GM13977 (cell line): ENCODE data around the gene PSG7.
"Not testable (repeated sequence)": the region's sequence is repeated elsewhere in the genome, so short reads cannot be mapped to it uniquely, and the experiment has no call there.

Experiments
- DNase-seq: peaks from one replicate; pipeline ENCODE4 v3.0.0; 2012; ENCODE audit warnings: low spot score
- in situ Hi-C: fragments of 300-500 bp; cut with MboI; formaldehyde crosslinking; loops from one replicate; pipeline ENCODE4 v1.12.0; 2022; ENCODE audit warnings: low sequenced_read_pairs, low pct_unique_long_range_greater_than_20kb, mixed read lengths, inconsistent platforms; ENCODE audit not compliant: unreplicated experiment
- TF ChIP-seq, protein P1 (sequence below): IDR thresholded peaks from 2 replicates; pipeline ENCODE4 v1.5.1; 2012; ENCODE audit warnings: mild to moderate bottlenecking, control low read depth; ENCODE audit not compliant: insufficient read depth; ENCODE audit errors: extremely low read depth, missing control alignments

The PSG7 gene

DNA sequence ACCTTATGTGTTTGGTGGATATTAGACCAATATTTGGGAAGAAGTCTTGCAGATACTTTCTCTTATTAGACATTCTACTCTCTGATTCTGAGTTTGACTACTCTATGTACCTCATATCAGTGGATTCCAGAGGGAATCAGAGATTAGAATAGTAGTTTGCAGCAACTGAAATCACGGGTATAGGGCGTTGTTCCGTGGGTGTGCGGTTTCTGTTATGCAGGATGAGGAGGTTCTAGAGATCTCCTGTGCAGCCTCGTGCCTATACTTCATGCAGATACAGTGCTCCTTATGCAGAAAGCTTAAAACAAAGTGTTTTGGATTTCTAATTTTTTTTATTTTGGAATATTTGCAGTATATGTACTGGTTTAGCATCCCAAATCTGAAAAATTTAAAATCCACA lies 25.3 kb downstream of the PSG7 start:
- in situ Hi-C loops, result not testable (repeated sequence)

DNA sequence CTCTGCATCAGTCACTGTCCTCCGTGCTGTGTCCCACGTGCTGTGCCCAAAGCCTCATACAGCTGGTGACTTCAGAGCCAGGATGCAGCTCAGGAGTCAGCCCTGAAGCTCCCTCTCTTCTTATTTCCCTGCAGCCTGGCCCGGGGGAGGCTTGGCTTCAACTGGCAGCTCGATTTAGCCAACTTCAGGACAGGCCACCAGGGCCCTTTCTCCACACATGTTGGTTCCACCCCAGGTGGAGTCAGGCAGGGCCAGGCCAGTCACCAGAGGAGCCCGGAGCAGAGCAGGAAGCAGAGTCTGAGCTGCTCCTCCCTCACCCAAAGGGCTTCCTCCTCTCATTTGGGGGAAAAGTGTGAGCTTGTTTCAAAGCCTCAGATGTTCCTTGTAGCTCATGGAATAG lies 30.8 kb downstream of the PSG7 start:
- in situ Hi-C loops, DNase-seq: not testable (repeated sequence)

More for the DNA sequence above, 25.3 kb downstream of the PSG7 start:
- DNase-seq, result not testable (repeated sequence)

DNA sequence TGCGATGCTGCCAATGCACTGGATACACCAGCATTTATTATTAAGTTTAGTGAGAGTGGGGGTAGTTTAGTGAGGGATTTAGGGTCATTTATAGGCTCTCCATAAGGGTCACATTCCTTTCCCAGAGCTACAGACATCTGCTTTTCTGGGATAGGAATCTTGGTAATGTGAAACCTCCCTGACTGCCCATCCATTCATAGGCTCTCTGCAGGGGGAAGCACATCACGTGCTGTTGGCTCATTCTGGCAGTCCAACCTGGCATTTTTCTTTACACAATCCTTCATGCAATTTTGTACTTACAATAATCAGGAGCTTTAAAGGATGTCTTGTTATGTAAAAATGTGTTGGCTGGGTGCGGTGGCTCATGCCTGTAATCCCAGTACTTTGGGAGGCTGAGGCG lies 36.4 kb downstream of the PSG7 start:
- DNase-seq, in situ Hi-C loops: not testable (repeated sequence)

DNA sequence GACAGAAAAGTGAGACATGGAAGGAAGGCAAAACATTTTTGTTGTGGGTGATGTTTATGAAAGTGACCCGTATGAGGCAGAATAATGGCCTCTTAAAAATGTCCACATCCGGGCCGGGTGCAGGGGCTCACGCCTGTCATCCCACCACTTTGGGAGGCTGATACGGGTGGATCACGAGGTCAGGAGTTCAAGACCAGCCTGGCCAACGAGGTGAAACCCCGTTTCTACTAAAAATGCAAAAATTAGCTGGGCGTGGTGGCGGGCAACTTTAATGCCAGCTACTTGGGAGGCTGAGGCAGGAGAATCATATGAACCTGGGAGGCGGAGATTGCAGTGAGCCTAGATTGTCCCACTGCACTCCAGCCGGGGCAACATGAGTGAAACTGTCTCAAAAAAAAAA lies 37.3 kb downstream of the PSG7 start:
- in situ Hi-C loops, result not testable (repeated sequence)

DNA sequence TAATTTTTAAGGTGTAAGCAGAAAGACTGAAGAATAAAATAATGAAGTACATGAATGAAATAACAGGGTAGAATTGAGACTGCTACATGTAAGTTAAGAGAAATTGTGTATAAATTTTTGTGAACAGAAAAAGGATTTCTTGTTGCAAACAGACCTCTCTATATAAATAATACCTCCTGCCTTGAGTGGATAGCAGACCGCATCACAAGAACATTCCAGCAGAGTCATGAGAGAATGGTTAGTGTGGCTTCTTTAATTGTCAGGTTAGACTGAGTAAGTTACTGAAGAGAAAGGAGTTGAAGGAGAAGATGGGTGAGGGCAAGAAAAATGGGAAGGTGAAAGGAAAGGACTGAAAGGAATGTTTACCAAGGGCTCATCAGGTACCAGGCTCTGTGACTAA lies 37.9 kb downstream of the PSG7 start:
- in situ Hi-C loops, DNase-seq: not testable (repeated sequence)

More for the DNA sequence above, 37.3 kb downstream of the PSG7 start:
- not testable (repeated sequence) for DNase-seq

DNA sequence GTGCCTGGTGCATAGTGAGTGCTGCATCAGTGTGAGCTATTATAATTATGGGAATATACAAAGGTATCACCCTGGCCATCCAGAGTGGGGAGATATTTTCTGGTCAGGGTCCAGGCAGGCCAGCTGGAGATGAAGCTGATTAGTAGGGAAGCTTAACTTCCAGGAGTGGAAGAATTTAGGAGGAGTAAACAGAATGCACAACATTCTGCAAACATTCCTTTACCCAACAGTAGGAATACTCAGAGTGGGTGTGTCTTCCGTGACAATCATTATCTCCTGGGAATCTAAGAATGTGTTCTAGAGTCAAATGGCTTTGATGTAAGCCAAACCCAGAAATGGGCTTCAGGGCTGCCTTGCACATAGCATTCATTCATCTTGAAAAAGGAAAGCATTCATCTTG lies 38.4 kb downstream of the PSG7 start:
- DNase-seq, in situ Hi-C loops: not testable (repeated sequence)

DNA sequence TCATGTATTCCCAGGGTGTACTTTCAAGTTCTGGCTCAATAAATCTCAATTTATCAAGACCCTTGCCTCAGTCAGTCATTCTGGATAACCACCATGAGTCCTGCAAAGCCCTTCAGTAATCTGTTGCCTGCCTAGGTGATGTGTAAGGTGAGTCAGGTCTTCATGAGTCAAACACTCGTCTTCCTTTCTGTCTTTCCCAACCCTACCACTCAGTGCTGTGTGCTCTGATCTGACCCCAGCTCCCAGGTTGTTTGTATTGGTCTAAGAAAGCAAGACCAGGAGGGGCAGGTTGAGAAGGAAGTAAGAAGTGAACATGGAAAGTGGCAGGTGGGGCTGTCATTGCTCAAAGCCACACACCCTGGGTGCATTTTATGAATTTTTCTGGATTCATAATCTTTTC lies 39.3 kb downstream of the PSG7 start:
- not testable (repeated sequence) for DNase-seq

DNA sequence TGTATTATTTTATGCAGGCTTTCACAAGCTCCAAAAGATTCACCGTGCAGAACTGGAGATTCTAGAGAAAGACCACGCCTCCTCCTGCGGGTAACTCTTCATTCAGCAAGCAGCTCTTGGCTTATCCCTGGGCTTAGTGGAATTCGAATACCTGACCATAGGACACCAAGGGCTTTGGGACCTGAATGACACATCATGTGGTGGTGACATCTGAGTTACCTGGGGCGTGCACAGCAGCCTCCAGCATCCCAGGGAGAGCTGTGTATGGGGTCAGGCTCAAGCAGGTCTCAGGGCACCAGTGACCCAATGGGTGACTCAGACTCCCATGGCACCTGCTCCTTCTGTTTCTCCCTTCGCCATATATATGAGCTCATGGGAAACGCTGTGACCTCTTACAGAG lies 46.6 kb downstream of the PSG7 start:
- in situ Hi-C loops, result not testable (repeated sequence)

More for the DNA sequence above, 39.3 kb downstream of the PSG7 start:
- in situ Hi-C loops, result not testable (repeated sequence)

DNA sequence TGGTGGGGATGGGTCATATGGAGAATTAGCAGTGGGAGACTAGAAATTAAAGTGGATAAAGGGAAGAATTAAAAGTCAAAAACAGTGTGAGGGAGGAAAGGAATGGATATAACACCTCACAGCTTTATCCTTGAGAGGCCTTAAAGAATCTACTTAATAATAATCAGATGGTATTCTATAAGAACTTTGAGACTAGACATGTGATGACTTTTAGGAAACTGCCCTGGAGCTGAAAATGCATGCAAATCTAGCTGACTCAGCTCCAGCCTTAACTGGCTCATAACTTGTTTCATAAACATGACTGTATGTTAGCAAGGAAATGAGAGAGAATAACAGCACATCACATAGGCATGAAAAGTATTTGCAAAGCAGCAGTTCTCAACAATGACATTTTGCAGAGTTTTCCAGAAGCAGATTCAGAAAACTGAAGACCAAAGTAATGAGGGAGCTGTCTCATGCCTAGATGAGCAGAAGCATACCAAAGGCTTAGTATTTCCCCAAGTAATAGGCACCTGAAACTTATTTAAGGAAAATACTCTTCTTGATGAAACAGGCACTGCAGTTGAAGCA lies 49.0 kb downstream of the PSG7 start:
- in situ Hi-C loops, DNase-seq: not testable (repeated sequence)

More for the DNA sequence above, 46.6 kb downstream of the PSG7 start:
- DNase-seq, result not testable (repeated sequence)

DNA sequence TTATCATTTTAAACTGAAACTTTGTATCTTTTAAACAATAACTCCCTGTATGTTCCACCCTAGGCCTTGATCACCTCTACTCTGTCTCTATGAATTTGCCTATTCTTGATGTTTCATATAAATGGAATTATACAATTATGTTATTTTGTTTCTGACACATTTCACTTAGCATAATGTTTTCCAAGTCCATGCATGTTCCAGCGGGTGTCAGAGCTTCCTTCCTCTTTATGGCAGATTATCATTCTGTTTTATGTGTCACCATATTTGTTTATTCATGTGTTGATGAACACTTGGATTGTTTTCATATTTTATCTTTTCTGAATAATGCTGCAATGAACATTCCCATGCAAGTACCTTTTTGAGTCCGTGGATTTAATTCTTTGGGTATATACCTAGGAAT lies 54.3 kb downstream of the PSG7 start:
- in situ Hi-C loops, DNase-seq: not testable (repeated sequence)

DNA sequence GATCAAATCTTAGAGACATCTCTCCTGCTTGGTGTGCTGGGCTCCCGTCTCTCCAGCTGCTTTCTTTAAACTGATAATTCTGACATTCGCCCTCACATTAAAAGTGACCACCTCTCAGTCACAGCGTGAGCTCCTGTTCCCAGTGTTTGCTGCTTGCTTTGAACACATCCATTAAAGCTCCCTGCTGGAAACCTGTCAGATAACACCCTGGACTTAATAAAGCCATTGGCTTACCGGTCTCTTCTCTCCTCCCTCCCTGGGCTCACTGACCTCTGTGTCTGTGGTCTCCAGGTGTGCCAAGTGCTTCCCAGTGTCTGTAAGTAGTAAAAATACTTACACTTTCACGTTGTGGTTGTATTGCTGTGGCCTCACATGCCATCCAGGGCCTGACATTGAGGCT lies 55.0 kb downstream of the PSG7 start:
- DNase-seq, in situ Hi-C loops: not testable (repeated sequence)

DNA sequence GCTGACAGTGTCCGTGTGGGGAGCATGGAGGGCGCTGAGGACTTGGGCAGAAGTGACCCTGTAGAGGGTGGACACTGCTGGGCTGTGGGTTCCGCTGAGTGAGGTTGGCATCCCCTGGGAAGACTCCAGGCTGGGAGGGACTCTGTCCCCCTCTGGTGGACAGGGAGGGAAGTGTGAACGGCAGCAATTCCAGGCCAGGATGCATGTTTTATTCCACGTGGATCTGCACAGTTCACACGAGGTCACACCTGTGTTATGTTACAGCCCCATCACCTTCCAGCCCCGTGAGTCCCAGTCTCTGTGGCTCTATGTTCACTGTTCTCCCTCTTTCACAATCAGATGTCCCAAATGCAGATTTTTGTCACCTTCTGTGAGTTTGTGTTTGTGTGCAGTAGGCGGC lies 55.7 kb downstream of the PSG7 start:
- DNase-seq, in situ Hi-C loops: not testable (repeated sequence)

DNA sequence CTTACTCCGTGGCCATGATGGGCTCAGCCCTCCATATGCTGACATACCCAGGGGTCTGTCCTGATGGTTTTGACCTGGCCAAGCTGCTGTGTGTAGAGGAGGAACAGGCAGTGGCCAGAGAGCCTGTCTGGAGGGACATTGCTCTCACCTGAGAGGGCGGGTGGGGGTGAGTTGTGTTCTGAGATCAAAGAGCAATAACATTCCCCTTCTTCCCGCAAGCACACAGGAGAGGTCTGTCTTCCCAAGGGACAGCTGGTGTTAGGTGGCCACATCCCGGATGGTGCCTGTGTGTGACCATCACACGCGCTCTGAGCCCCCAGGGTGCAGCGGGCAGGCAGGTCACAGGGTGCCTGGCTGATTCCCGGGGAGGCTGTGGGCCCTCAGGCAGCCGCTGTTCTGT lies 56.4 kb downstream of the PSG7 start:
- DNase-seq, in situ Hi-C loops: not testable (repeated sequence)

More for the DNA sequence above, 55.7 kb downstream of the PSG7 start:
- TF ChIP-seq, protein P1, sequence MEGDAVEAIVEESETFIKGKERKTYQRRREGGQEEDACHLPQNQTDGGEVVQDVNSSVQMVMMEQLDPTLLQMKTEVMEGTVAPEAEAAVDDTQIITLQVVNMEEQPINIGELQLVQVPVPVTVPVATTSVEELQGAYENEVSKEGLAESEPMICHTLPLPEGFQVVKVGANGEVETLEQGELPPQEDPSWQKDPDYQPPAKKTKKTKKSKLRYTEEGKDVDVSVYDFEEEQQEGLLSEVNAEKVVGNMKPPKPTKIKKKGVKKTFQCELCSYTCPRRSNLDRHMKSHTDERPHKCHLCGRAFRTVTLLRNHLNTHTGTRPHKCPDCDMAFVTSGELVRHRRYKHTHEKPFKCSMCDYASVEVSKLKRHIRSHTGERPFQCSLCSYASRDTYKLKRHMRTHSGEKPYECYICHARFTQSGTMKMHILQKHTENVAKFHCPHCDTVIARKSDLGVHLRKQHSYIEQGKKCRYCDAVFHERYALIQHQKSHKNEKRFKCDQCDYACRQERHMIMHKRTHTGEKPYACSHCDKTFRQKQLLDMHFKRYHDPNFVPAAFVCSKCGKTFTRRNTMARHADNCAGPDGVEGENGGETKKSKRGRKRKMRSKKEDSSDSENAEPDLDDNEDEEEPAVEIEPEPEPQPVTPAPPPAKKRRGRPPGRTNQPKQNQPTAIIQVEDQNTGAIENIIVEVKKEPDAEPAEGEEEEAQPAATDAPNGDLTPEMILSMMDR, result peak; percentile 44
